Right renal pelvis (tissue), 4 donors: Measurements from ENCODE around the gene DHTKD1. TPM values are rescaled to one million over a fixed set of nuclear protein-coding genes. Genes with fewer than 3 reads are reported as not detected.

Experiments used
- DNase-seq, 4 donors: peaks; one replicate each; pipeline ENCODE4 v3.0.0-alpha.2; 2013; ENCODE audit warnings: low read depth in 4 of 4, low spot score in 3 of 4, missing footprints in 1 of 4
- polyA plus RNA-seq, 4 donors: library from polyadenylated mRNA; unstranded; fragments of 120-200 nt; gene quantifications; one replicate each; pipeline ENCODE4 v1.2.1, GENCODE V29; 2013; ENCODE audit not compliant: insufficient read length in 4 of 4

The DHTKD1 gene
- 10 to 100 TPM; 27.8 to 41.3 (median 32.0) TPM for polyA plus RNA-seq

- peak; percentile 93 to 96 (median 95) for DNase-seq
Measured at GRCh38 chr10:12068449-12069269, at the start of gene DHTKD1. DHTKD1 (plus strand) TSS chr10:12068954; CDS start chr10:12069034, 80 bp downstream.

- peak in 2 of 4 donors; percentile 6 to 17 for DNase-seq
Measured at GRCh38 chr10:12019283-12019971, 49.3 kb upstream of the DHTKD1 start.

- no peak for DNase-seq
Measured at GRCh38 chr10:12020574-12020973, 48.2 kb upstream of the DHTKD1 start.

- no peak for DNase-seq
Measured at GRCh38 chr10:12022580-12023257, 46.0 kb upstream of the DHTKD1 start.

- no peak for DNase-seq
Measured at GRCh38 chr10:12025591-12025990, 43.2 kb upstream of the DHTKD1 start.

GRCh38 chr10:12027539-12027938 is 41.2 kb upstream of the DHTKD1 start:
- DNase-seq = no peak

- DNase-seq = no peak
Measured at GRCh38 chr10:12031404-12031803, 37.4 kb upstream of the DHTKD1 start.

- no peak for DNase-seq
Measured at GRCh38 chr10:12036073-12036655, 32.6 kb upstream of the DHTKD1 start.

GRCh38 chr10:12041766-12042408 is 26.9 kb upstream of the DHTKD1 start:
- peak in 2 of 4 donors; percentile 3 to 7 for DNase-seq

- DNase-seq = no peak
Measured at GRCh38 chr10:12042409-12042796, 26.4 kb upstream of the DHTKD1 start.

GRCh38 chr10:12042797-12043651 is 25.7 kb upstream of the DHTKD1 start, which contains the start of gene UPF2:
UPF2 (minus strand) TSS chr10:12042809; CDS start chr10:12035423, 7,386 bp downstream.
- peak; percentile 94 to 97 (median 96) for DNase-seq

- no peak for DNase-seq
Measured at GRCh38 chr10:12045596-12045995, 23.2 kb upstream of the DHTKD1 start.

- no peak for DNase-seq
Measured at GRCh38 chr10:12048547-12048946, 20.2 kb upstream of the DHTKD1 start.

- DNase-seq = no peak
Measured at GRCh38 chr10:12050528-12050927, 18.2 kb upstream of the DHTKD1 start.

- DNase-seq = no peak
Measured at GRCh38 chr10:12051241-12051640, 17.5 kb upstream of the DHTKD1 start.

- no peak for DNase-seq
Measured at GRCh38 chr10:12055732-12056131, 13.0 kb upstream of the DHTKD1 start.

GRCh38 chr10:12056748-12057147 is 12.0 kb upstream of the DHTKD1 start:
- DNase-seq = no peak

GRCh38 chr10:12061124-12061523 is 7.6 kb upstream of the DHTKD1 start:
- no peak for DNase-seq

- no peak for DNase-seq
Measured at GRCh38 chr10:12062754-12063482, 5.8 kb upstream of the DHTKD1 start.
